Umbilical cord (tissue), 2 donors: Measurements from ENCODE around the gene SLC38A6. TPM values are rescaled to one million over a fixed set of nuclear protein-coding genes. Genes with fewer than 3 reads are reported as not detected.
"Not testable (repeated sequence)": the region's sequence is repeated elsewhere in the genome, so short reads cannot be mapped to it uniquely, and the experiment has no call there.

Experiments used
- DNase-seq: peaks from one replicate; pipeline ENCODE4 v3.0.0-alpha.2; 2015; ENCODE audit warnings: low spot score
- total RNA-seq: library from RNA; depleted of rRNA; stranded (reverse); fragments of >200 nt; gene quantifications from one replicate; pipeline ENCODE4 v1.2.3, GENCODE V29; 2014; ENCODE audit warnings: low replicate concordance; ENCODE audit not compliant: insufficient read depth

The SLC38A6 gene
- total RNA-seq, 1 donor from 2014 or later, result 26.7 TPM

DNA sequence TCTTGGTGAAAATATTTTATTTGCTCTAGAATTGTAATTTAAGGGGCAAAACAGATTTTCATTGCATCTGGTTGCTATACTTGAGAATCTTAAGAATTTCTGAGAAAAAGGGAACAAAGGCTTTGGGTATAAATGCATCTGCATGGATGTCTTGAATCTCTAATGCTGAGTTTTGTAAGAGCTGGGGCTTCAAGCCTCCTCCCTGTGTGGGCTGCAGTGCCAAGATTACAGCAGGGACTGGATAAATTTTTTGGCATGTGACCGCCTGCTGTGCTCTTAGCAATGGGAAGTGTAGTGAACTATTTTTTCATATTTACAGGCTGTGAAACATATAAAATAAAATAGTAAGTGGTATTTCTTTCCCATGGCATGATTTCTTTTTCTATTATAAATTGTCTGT lies 70.0 kb downstream of the SLC38A6 start:
- DNase-seq, result peak; percentile 48

DNA sequence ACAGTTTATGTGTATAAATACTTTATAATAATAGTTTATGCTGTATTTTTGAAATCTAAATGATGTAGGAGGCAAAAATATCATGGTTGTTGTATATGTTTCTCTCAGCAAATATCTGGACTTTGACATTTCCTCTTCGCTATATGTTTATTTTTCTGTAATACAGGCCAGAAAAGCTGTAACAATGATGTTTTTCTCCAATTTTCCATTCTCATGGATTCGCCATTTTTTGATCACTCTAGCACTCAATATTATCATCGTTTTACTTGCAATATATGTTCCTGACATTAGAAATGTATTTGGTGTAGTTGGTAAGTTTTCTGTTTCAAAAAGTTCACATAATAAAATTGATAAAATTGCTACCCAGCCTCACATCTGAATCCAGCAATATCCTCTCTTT lies 70.6 kb downstream of the SLC38A6 start:
- DNase-seq, result no peak

DNA sequence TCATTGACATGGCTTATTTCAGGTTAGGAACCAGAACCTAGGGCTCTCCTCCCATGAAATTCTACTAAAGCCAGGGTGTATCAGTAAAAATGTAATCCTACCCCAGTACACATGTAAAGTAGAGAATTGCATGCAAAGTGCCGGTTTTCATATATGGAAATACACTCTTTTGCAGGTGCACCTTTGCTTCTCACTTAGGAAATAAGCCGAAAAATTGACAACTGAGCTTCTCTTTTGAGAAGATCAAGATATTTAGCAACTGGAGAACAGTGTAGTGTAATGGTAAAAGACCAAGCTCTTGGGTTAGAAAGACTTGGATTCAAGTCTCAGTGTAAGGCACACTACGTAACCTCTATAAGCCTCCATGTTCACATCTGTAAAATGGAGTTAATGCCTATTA lies 82.4 kb downstream of the SLC38A6 start:
- no peak for DNase-seq

DNA sequence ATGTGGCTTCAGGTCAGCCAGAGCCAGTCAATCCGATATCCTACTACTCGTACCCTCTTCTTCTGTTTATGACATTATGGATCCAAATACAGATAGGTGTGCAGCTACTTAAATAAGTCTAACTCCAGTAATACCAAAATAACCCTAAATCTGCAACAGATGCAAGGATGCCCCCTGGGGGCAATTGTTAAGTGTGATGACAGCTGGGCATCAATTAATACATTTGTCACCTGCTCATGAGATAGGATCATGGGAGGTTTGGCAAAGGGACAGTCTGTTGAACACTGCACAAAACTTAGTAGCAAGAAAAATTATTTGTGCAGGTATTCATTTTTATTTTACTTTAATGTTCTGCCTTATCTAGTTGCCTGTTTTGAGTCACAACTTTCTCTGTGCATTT lies 83.2 kb downstream of the SLC38A6 start:
- DNase-seq, result no peak

DNA sequence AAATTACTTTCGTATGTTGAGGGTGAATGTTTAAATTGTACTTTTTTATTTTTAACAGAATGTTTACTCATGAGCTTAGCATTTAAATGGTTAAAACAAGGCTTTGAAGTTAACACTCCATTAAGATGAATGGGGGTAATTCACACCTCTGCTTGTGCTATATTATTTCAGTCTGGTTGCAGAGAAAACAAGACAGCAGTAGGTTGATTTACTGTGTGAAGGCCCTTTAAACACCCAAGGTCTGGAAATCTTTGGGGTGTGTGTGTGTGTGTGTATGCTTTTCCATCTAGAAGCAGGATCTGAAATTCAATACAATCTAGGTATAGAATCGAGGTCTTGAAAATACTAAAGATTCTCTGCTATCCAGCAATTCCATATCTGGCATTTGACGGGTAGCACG lies 83.8 kb downstream of the SLC38A6 start:
- DNase-seq, result no peak

DNA sequence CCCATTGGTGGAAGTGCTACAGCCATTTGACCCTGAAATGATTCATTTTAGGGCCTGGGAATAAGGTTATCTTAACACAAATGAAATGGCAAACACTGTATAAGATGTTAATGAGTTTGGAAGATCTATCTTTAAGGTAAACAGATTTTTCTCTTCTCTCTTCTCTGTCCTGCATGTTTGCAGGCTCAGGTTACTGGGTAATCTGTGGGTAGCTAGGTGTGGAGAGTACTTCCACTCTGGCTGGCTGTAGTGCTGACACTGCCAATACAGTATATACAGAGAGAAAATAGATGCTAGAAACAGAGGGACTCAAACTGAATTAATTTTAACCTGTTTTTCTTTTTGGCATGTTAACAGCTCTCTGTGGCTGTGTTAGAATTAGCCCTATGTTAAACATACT lies 84.6 kb downstream of the SLC38A6 start:
- DNase-seq, result no peak

DNA sequence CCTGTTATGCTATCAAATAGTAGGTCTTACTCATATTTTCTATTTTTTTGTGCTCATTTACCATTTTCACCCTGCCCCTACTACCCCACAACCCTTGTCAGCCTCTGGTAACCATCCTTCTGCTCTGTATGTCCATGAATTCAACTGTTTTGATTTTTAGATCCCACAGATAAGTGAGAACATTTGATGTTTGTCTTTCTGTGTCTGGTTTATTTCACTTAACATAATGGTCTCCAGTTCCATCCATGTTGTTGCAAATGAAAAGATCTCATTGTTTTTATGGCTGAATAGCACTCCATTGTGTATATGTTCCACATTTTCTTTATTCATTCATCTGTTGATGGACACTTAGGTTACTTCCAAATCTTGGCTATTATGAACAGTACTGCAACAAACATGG lies 91.4 kb downstream of the SLC38A6 start:
- not testable (repeated sequence) for DNase-seq

DNA sequence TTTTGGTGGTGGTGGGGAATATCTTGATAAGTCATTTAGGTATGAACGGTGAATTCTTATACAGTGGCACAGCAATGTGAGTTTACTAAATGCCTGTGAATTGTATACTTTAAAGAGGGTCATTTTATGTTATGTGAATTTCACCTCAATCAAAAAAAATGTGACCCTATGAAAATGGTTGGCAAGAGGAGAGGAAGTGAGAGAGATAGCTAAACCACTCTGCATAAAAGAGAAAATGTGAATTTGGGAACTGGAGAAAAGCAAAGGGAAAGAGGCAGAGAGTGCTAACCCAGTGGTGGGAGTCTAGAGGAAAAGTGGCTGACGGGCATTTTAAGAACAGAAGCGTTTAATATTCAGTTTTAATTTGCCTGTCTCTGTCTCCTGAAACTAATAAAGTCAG lies 93.8 kb downstream of the SLC38A6 start:
- no peak for DNase-seq

DNA sequence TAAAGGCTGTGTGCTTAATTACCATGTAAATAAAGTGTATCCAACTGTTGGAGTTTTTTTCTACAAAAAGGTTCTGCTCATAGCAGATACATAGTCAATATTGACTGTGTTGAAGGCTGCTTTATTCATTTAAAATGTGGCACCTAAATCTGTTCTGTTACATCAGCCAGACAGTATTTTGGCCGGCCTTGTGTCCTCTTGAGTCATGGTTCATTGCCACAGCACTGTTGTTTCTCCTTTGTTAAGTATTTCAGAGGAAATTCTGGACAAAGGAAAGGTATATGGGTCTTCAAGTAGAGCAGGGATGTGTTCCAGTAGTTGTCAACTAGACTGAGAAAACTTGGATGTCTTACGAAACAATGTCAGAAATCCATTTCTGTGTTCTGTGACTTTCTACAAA lies 95.5 kb downstream of the SLC38A6 start:
- DNase-seq, result no peak

DNA sequence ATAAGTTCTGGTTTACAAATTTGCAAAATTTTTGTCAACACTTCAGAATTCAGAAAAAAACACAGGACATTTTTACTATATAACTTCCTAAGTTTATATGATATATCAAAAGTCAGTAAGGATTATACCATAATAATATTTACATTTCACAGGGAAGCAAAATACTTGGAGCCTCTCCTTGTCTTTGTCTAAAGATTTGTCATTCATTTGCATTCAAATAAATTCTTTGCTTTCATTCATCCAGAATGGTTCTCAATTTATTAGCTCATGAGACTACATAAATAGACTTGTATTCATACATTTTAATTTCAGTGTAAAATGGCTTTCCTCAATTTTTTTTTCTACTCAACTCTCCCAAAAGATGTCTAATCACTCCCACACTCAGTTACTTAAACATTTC lies 96.4 kb downstream of the SLC38A6 start:
- DNase-seq, result no peak

DNA sequence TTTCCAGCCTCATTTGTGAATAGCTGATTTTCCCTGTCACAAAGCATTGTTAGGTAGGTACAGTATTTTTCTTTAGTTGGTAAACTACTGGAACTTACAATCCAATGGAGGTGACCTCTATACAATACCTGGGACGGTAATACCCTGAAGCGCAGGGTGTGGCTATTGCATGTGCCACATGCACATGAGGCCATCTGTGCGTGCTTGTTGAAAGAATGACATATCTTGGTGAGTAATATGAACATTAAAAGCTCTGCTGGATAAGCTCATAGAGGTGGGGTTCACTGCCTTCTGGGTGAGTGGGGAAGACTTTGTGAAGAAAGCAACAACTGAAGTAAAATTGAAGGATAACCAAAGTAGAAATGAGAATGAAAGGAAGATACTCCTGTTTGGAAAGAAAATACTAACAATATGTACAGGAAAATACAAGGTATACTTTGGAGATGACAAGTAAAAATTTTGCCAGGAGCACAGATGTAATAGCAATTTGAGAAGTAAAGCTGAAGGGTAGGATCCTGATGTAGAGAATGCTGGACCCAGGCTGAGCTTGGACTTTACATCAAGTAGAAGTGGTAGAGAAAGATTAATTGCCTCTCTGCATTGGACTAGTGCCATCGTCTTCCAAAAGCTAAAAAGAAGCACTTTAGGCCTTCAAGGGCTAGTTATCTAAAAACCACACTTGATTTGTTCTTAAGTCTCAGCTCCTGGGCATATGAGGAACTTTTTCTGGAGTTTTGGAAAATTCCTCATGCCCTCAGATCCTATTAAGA lies 97.1 kb downstream of the SLC38A6 start:
- DNase-seq, result no peak

DNA sequence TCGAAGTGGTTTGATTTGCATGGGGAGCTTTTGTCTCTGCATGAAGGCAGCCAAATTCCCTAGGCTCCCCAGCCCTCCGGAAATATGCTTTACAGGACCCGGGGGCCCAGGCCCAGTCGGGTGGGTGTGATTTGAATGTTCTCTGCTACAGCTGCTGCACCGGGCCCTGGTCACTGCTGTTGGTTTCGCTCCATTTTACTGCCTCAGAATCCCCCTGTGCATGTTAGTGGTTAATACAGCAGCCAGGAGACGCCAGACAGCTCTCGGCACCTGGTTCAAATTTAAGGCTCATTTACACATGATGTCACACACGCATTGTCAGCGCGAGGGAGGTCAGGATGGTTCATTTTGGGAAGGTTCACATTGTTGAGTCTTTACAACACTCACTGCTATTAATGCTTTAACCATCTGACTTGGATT lies 99.6 kb downstream of the SLC38A6 start:
- no peak for DNase-seq

DNA sequence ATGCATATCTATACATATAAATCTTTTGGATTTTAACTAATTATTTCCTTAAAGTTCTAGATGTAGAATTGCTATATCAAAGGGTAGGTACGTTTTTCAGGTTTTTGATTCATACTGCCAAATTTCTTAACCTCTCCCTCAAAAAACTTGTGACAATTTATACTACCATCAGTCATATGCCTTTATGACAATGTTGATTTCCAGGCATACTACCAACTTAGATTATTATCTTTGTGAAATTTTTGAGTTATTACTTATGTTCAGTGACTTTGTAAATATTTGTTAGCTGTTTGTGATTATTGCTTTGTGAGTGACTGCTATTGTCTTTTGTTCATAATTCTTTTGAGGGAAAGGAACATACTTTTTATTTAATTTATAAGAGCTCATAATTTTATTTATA lies 107.0 kb downstream of the SLC38A6 start:
- no peak for DNase-seq

DNA sequence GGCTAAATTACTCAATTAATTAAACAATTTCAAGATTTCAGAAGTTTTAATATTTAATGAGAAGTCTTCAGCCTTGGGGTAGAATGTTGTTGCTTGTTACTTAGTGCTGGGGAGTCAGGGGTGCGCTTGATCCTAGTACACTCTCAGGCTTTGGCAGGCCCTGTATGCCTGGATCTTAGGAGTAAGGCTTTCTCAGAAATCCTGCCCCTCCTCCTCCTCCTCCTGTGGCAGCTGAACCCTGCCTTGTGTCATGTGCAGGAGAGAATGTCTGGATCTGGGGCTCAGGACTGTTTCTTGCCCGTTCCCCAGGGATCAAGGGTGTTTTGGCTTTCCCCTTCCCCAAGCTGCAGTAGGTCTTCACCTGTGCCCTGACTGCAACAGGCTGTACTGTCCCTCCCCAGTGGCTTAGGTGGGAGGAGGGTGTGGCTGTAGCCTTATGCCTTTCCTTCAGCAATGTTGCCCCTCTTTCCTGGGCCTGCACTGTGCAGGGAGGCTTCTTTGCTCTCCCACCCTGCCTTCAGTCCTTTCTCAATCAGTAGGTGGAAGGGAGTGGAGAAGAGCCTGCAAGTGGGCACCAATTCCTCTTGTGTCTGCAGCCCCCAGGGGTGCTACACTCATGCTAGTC lies 108.2 kb downstream of the SLC38A6 start:
- DNase-seq, result peak; percentile 44

DNA sequence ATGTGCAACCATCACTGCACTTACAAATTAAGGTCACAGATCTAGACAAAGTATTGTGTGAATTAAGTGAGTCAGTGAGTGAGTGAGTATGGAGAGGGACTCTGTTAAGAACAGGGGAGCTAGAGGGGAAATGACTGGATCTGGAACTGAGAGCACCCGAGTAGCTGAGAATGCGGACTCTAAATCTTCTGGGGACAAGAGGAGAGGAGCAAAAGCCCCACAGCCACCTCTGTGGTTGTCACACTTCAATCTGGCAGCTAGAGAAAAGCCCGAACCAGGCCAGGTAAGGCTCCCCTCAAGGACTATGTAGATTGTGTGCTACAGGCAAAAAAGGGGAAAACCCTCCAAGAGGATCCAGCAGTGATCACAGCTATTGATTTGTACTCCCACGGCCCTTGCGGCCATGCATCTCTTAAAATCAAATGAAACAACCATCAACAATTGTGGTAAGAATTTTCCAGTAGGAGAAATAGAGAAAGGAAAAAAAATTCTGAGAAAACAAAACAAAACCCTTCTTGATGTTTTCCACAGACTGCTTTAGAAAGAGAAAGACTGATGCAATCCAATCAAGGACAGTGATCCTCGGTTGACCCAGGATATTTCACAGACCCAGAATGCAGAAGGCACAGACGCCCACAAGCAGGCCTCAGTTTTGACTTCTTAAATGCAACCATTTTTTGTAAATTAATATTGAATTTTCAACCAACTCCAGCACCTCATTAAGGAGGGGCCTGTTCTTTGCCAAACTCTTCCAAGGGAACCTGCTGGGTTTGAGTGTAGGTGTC lies 109.6 kb downstream of the SLC38A6 start:
- no peak for DNase-seq

DNA sequence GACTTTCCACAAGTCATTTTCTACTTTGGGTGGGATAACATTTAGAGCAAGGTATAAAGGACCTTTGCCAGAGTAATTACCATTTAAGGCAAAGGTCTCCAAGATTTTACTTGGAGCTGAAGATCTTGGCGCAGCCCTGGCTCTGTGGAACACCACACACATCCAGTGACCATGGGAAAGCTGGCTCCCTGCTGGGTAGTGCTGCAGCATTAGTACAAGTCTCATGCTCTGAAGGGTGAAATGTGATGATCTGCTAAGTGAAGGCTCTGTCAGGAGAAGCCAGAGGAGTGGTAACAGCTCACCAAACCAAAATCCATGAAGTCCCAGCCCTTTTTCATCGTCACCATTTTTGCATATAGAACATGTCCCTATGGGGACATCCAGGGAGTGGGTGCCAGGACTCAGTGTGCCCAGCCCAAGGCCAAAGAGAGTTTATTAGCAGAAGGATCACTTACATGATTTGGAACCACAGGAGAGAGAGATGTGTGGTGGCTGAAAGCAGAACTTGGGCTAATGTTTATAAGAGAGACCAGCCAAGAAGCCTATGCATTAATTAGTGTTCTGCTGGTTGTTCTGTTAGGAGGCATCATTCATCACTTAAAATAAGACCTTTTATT lies 110.7 kb downstream of the SLC38A6 start:
- no peak for DNase-seq

DNA sequence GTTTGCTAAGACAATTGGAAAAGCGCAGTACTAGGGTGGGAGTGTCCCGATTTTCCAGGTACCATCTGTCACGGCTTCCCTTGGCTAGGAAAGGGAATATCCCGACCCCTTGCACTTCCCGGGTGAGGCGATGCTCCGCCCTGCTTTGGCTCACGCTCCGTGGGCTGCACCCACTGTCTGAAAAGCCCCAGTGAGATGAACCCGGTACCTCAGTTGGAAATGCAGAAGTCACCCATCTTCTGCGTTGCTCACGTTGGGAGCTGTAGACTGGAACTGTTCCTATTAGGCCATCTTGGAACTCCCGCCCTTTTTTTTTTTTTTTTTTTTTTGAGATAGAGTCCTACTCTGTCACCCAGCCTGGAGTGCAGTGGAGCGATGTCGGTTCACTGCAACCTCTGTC lies 117.1 kb downstream of the SLC38A6 start:
- not testable (repeated sequence) for DNase-seq

DNA sequence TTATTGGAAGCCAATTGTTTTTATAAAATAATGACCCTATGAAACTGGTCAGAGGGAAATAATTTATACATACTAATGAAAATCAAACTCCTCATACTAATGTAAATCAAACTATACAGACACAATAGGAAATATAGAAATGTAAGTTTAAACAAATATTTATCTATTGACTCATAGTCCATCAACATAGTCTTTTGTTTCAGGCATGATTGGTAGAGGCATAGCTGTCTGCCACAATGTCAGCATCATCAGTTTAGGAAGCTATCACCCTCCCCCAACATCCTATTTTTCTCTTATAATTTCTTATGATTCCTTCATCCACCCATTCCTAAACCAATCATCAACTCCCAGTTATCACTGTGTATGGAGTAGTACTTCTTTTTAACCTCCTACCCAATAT lies 117.7 kb downstream of the SLC38A6 start:
- no peak for DNase-seq

DNA sequence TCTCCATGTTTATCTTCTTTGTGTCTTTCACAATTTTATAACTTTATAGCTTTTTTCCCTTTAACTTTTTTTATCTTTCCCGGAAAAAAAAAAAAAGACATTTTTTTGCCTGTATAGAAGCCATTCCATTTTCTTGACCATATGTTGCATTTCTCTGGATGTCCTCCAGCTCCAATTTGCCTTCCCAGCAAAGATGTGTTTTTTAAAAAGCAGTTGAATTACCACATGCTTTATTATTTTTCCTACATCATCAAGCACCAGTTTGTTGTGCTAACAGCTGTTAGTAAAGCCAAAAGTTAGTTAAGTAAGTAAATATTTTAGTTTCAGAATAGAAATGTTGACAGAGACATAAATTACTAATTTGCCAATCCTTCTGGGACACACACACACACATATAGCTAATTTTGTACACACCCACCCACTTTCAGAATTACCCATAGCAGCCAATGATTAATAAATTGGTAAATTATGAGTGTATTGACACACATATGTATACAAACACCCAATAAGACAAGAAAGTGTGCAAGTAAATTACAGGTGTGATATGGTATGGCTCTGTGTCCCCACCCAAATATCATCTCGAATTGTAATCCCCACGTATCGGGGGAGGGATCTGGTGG lies 118.3 kb downstream of the SLC38A6 start:
- peak; percentile 26 for DNase-seq

DNA sequence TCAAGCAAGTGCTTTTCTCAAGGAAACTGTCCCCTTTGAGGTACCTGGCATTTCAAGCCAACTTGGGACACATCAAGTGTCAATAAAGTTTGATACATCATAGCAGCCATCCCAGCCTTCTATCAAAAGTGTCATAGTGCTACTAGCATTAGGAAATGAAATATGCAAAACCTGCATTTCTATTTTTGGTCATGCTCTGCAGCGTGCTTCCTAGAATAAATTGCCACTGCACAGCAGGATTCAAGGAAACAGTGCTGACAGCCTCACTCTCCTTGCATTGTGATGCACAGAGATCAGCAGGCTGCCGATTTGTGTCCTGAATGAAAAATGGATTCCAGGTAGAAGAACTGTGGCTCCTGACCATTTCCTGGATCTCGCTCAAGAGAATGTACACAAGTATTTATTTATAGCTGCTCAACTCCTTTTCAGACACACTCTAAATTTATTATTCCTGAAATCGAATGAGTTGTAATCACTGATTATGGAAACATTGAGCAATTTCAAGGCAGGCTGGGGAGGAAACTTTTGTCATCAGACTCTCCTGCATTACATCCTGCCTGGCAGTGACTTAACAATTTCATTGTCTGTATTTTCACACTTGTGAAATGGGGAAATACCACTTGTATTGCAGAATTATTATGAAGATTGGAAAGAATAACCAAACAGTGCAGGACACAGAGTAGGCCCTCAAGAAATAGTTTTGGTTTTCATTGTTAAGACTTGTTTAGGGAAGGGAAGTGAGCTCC lies 120.9 kb downstream of the SLC38A6 start:
- peak; percentile 37 for DNase-seq
